SJCRH30 (cell line): ENCODE results near the gene LRRC25. TPM values are rescaled to one million over a fixed set of nuclear protein-coding genes. Genes with fewer than 3 reads are reported as not detected.
"Not testable (repeated sequence)": the region's sequence is repeated elsewhere in the genome, so short reads cannot be mapped to it uniquely, and the experiment has no call there.

Experiments used
- DNase-seq, 2 experiments: peaks; one replicate each; pipeline ENCODE4 v3.0.0-alpha.2; 2015 to 2020
- H3K27ac ChIP-seq: fragments of 250-450 bp; sonication (Bioruptor Pico); 2 replicates; pipeline ENCODE4 v1.5.1; 2020; ENCODE audit warnings: mild to moderate bottlenecking, moderate library complexity
- H3K27me3 ChIP-seq: fragments of 250-450 bp; sonication (Bioruptor Pico); 2 replicates; pipeline ENCODE4 v1.5.1; 2020; ENCODE audit warnings: mild to moderate bottlenecking, moderate library complexity
- H3K36me3 ChIP-seq: fragments of 250-450 bp; sonication (Bioruptor Pico); 2 replicates; pipeline ENCODE4 v1.5.1; 2020; ENCODE audit warnings: mild to moderate bottlenecking, moderate library complexity
- H3K4me1 ChIP-seq: fragments of 250-450 bp; sonication (Bioruptor Pico); 2 replicates; pipeline ENCODE4 v1.5.1; 2020; ENCODE audit warnings: mild to moderate bottlenecking, moderate library complexity
- H3K4me3 ChIP-seq: fragments of 250-450 bp; sonication (Bioruptor Pico); 2 replicates; pipeline ENCODE4 v1.5.1; 2020; ENCODE audit warnings: mild to moderate bottlenecking, moderate library complexity
- H3K9me3 ChIP-seq: fragments of 250-450 bp; sonication (Bioruptor Pico); replicated peaks from 2 replicates; pipeline ENCODE4 v1.5.1; 2020; ENCODE audit warnings: mild to moderate bottlenecking, moderate library complexity
- total RNA-seq: library from RNA; depleted of rRNA; stranded (reverse); fragments of >200 nt; shearing (Covaris generic); gene quantifications from 2 replicates; pipeline ENCODE4 v1.2.3, GENCODE V29; 2014

Gene LRRC25
- total RNA-seq, 1 experiment from 2014 or later: not detected

- Histone ChIP-seq H3K27me3 (no peaks in the 10 kb centered on the region), H3K9me3 (no peaks in the 10 kb centered on the region), H3K4me3 (no peak overlapping the region), H3K36me3 (no peaks in the 10 kb centered on the region), H3K27ac (peak overlapping the region; percentile 99), H3K4me1 (peaks cover 48% of the 10 kb centered on the region)
- DNase-seq: no peak
Observed at GRCh38 chr19:18373407-18373891, 24.0 kb downstream of the LRRC25 start.

- no peaks in the 10 kb centered on the region for H3K27me3 ChIP-seq
- H3K36me3 ChIP-seq: no peaks in the 10 kb centered on the region
- peak; percentile 50 to 56 for DNase-seq
- peak overlapping the region; percentile 64 for H3K27ac ChIP-seq
- H3K9me3 ChIP-seq: no peaks in the 10 kb centered on the region
- H3K4me3 ChIP-seq: no peak overlapping the region
- peaks cover 50% of the 10 kb centered on the region for H3K4me1 ChIP-seq
Observed at GRCh38 chr19:18368504-18369222, 28.8 kb downstream of the LRRC25 start.

- DNase-seq: no peak
- peak overlapping the region; percentile 98 for H3K27ac ChIP-seq
- H3K36me3 ChIP-seq: no peaks in the 10 kb centered on the region
- H3K4me3 ChIP-seq: no peak overlapping the region
- peaks cover 49% of the 10 kb centered on the region for H3K4me1 ChIP-seq
- no peaks in the 10 kb centered on the region for H3K9me3 ChIP-seq
- no peaks in the 10 kb centered on the region for H3K27me3 ChIP-seq
Observed at GRCh38 chr19:18366021-18366435, 31.4 kb downstream of the LRRC25 start.

GRCh38 chr19:18364826-18365528 lies 32.4 kb downstream of the LRRC25 start:
- H3K27me3 ChIP-seq: no peaks in the 10 kb centered on the region
- H3K27ac ChIP-seq: peak overlapping the region; percentile 98
- peak; percentile 97 to 98 for DNase-seq
- H3K4me1 ChIP-seq: peaks cover 48% of the 10 kb centered on the region
- peak overlapping the region; percentile 35 for H3K4me3 ChIP-seq
- no peaks in the 10 kb centered on the region for H3K36me3 ChIP-seq
- no peaks in the 10 kb centered on the region for H3K9me3 ChIP-seq

- Histone ChIP-seq H3K4me3 (peak overlapping the region; percentile 35), H3K27ac (peak overlapping the region; percentile 98), H3K4me1 (peaks cover 42% of the 10 kb centered on the region)
- DNase-seq: peak in 1 of 2 experiments; percentile 64
- H3K27me3 ChIP-seq, H3K9me3 ChIP-seq, H3K36me3 ChIP-seq: not testable (repeated sequence)
Observed at GRCh38 chr19:18364277-18364825, 33.1 kb downstream of the LRRC25 start.

- peak overlapping the region; percentile 98 for H3K27ac ChIP-seq
- DNase-seq: peak; percentile 47 to 59
- H3K9me3 ChIP-seq: no peaks in the 10 kb centered on the region
- no peak overlapping the region for H3K4me3 ChIP-seq
- H3K27me3 ChIP-seq: no peaks in the 10 kb centered on the region
- H3K36me3 ChIP-seq: no peaks in the 10 kb centered on the region
- peaks cover 36% of the 10 kb centered on the region for H3K4me1 ChIP-seq
Observed at GRCh38 chr19:18363787-18364186, 33.6 kb downstream of the LRRC25 start.

- H3K9me3 ChIP-seq: no peaks in the 10 kb centered on the region
- no peak overlapping the region for H3K4me3 ChIP-seq
- peaks cover 31% of the 10 kb centered on the region for H3K4me1 ChIP-seq
- no peaks in the 10 kb centered on the region for H3K36me3 ChIP-seq
- H3K27ac ChIP-seq: peak overlapping the region; percentile 98
- no peak for DNase-seq
- H3K27me3 ChIP-seq: no peaks in the 10 kb centered on the region
Observed at GRCh38 chr19:18362934-18363542, 34.4 kb downstream of the LRRC25 start.

GRCh38 chr19:18361646-18362045 lies 35.8 kb downstream of the LRRC25 start:
- Histone ChIP-seq H3K4me3 (no peak overlapping the region), H3K9me3 (peaks cover 8% of the 10 kb centered on the region), H3K27me3 (no peaks in the 10 kb centered on the region), H3K27ac (no peak overlapping the region), H3K36me3 (peaks cover 12% of the 10 kb centered on the region), H3K4me1 (peaks cover 31% of the 10 kb centered on the region)
- DNase-seq: no peak

GRCh38 chr19:18357041-18357440 lies 40.4 kb downstream of the LRRC25 start:
- peaks cover 8% of the 10 kb centered on the region for H3K9me3 ChIP-seq
- H3K27me3 ChIP-seq: no peaks in the 10 kb centered on the region
- H3K27ac ChIP-seq: no peak overlapping the region
- H3K4me3 ChIP-seq: no peak overlapping the region
- peaks cover 12% of the 10 kb centered on the region for H3K36me3 ChIP-seq
- H3K4me1 ChIP-seq: no peaks in the 10 kb centered on the region
- no peak for DNase-seq

GRCh38 chr19:18354743-18355142 lies 42.7 kb downstream of the LRRC25 start:
- DNase-seq, H3K4me1 ChIP-seq, H3K4me3 ChIP-seq, H3K27me3 ChIP-seq, H3K9me3 ChIP-seq, H3K27ac ChIP-seq: not testable (repeated sequence)
- H3K36me3 ChIP-seq: peaks cover 12% of the 10 kb centered on the region

- peaks cover 12% of the 10 kb centered on the region for H3K36me3 ChIP-seq
- DNase-seq: no peak
- H3K4me3 ChIP-seq: no peak overlapping the region
- H3K4me1 ChIP-seq: no peaks in the 10 kb centered on the region
- no peaks in the 10 kb centered on the region for H3K27me3 ChIP-seq
- no peak overlapping the region for H3K27ac ChIP-seq
- peaks cover 8% of the 10 kb centered on the region for H3K9me3 ChIP-seq
Observed at GRCh38 chr19:18353378-18354005, 43.9 kb downstream of the LRRC25 start.

GRCh38 chr19:18351544-18351943 lies 45.9 kb downstream of the LRRC25 start:
- no peak for DNase-seq
- no peak overlapping the region for H3K4me3 ChIP-seq
- no peaks in the 10 kb centered on the region for H3K4me1 ChIP-seq
- H3K9me3 ChIP-seq: no peaks in the 10 kb centered on the region
- no peaks in the 10 kb centered on the region for H3K27me3 ChIP-seq
- no peaks in the 10 kb centered on the region for H3K36me3 ChIP-seq
- no peak overlapping the region for H3K27ac ChIP-seq

- DNase-seq: no peak
- Histone ChIP-seq H3K4me3 (no peak overlapping the region), H3K27ac (no peak overlapping the region), H3K36me3 (no peaks in the 10 kb centered on the region), H3K27me3 (no peaks in the 10 kb centered on the region), H3K9me3 (no peaks in the 10 kb centered on the region), H3K4me1 (peaks cover 7% of the 10 kb centered on the region; the same call in 1 of the 2 replicates)
Observed at GRCh38 chr19:18350490-18350889, 46.9 kb downstream of the LRRC25 start.

GRCh38 chr19:18349524-18350128 lies 47.8 kb downstream of the LRRC25 start:
- H3K27me3 ChIP-seq: no peaks in the 10 kb centered on the region
- H3K4me3 ChIP-seq: no peak overlapping the region
- H3K9me3 ChIP-seq: no peaks in the 10 kb centered on the region
- H3K36me3 ChIP-seq: no peaks in the 10 kb centered on the region
- H3K4me1 ChIP-seq: peaks cover 7% of the 10 kb centered on the region; the same call in 1 of the 2 replicates
- DNase-seq: peak; percentile 68 to 78
- H3K27ac ChIP-seq: no peak overlapping the region
